GM19023 (cell line): Measurements from ENCODE around the gene AKT1.

ENCODE experiments used
- ATAC-seq: cut with Tn5 transposase; IDR thresholded peaks from one replicate; pipeline ENCODE4 v1.9.1; 2021; ENCODE audit warnings: mild to moderate bottlenecking, moderate library complexity; ENCODE audit not compliant: unreplicated experiment

The AKT1 gene

DNA sequence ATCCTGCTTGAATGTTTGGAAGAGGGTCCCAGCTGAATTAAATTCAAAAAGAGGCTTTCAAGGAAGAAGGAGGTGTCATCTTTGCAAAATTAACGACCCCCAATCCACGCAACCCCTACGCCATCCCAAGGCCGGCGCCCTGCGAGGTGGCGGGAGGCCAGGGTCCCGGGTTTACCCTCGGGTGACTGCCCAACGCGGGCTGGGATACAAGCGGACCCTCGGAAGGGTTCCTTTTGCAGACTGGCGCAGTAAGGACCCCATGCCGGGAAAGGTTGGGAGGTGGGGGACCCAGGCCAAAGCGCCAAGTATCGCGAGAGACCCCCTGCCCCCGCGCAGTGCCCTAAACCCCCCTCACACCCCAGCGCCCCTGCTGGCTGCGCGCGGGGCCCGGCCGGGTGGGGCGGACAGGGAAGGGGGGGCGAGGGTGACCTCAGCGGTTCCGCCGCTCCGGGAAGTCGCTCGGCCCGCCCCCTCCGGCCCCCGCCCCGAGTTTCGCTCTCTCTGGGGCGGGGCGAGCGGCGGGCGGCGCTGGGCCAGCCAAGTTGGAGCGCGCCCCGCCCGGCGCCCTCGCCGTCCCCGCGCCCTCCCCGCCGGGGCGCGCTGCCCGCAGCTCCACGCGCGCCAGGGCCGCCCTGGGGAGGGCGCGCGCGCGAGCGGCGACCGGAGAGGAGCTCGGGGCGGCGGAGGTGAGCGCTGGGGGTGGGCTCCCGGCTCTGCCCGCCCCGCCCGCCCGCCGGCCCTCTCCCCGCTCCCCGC lies 4.6 kb upstream of the AKT1 start:
- ATAC-seq, result peak; percentile 56

GRCh38 chr14:104799244-104800014 lies 3.9 kb upstream of the AKT1 start:
- no peak for ATAC-seq

DNA sequence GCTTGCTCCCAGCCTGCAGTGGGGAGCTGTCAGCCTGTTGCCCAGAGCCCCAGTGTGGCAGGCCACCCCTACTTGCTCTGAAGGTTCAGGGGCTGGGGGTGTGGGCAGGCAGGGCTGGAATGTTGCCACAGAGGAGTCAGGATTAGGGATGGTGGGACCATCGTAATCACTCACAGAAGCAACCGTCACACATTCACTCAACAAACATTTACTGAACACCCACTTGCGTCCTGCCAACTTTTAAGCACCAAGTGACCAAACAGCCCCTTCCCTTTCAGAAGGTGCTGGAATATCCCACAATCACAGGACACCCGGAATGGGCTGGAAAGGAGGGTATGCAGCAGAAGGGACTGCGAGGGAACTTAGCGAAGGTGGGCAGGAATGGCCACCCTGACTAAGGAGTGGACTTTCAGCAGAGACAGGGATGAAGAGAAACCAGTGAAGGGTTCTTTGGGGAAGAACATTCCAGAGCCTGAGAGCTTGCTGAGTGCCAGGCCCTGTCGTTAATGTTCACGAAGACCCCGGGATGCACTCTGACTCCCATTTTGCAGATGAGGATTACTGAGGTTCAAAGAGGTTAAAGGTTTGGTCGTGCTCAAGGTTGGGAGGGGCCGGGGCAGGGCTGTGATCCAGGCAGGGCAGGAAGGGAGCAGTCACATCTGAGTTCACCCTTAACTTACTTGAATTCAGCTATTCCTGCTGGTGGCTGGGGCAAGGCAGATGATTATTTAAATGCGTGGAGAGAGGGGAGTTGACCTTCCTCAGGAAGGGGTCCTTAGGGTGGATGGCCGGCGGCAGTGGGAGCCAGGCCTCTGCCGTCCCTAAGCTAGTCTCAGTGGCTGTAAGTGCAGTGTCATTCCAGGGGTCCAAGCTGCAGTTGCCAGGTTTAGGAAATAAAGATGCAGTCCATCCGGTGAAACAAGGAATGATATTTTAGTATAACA lies 3.0 kb upstream of the AKT1 start:
- ATAC-seq, result no peak

GRCh38 chr14:104797115-104798044 lies 1.8 kb upstream of the AKT1 start:
- no peak for ATAC-seq

- ATAC-seq, result no peak
These were observed 1.1 kb upstream of the AKT1 start for GRCh38 chr14:104796687-104797081.

- ATAC-seq, result no peak
These were observed 486 bp upstream of the AKT1 start for GRCh38 chr14:104795781-104796686.

GRCh38 chr14:104794631-104794992 lies 936 bp downstream of the AKT1 start:
- no peak for ATAC-seq

- no peak for ATAC-seq
These were observed 1.4 kb downstream of the AKT1 start for GRCh38 chr14:104794099-104794498.

DNA sequence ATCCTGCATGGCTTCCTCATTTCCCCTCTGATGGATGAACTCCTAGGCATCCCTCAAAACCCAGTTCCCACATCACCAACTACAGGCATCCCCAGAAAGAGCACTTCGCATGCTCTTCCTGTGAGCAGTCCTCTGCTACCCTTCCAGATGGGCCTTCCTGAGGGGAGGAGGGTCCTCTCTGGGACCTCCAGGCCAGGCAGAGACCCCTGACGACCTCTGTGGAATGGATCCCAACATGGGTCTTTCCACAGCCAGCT lies 1.9 kb downstream of the AKT1 start:
- ATAC-seq, result no peak

DNA sequence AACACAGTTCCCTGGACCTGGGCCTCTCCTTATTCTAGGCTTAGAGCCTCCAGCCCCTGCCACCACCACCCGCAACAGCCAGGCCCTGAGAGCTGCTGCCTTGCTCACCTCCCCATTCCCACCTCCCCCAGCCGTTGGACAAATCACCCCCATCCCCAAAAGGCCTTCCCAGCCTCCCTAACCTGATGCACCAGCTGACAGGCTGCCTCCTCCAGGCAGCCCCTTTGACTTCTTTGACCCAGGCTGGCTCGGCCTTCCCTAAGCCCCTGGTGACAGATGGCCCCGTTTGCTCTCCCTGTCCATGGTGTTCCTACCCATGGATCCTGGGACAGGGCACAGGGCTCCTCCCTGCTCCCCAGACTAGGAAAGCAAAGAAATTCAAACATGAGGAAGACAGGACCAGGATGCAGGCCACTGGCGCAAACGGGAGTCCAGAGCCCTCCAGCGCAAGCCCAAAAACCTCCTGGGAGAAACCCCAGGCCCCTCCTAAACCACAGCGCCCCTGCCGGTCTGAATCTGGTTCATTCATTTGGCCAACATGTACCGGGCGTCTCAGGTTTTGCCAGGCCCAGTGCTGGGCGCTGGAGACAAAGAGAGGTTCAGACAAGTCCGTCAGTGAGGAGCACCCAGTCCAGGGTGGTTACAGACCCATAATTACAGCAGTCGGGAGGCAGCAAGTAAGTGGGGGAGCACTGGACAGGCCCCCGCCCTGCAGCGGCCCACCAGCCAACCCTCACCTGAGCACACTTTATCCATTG lies 2.4 kb downstream of the AKT1 start:
- ATAC-seq, result no peak

DNA sequence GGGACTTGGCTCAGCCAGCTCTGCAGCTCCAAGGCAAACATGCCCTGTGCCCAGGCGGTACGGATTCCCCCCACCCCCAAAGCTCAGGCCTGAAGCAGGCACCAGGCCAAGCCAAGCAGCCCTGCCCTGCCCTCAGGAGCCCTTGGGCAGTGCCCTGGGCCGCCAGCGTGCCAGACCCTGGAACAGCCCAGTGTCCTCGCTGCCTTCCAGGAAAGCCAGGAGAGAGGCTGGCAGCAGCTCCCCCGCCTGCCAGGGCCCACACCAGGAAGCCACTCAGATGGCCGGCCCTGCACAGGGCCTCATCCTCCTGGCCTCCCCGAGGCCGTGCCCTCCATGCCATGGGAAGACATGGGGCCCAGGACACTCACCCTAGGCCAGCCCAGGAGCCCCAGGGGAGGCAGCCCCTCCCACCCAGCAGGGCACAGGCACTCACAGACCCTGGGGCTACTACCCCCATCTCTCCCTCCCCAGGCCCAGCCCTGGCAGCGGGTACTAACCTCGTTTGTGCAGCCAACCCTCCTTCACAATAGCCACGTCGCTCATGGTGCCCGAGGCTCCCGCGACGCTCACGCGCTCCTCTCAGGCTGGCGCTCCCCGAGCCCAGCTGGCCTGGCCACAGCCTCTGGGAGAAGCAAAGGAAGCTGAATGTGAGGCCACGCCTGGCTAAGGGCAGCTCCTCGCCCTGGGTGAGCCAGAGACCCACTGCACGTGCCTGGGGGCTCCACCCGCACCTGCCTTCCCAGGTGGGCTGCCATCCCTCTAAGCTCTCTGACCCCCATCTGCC lies 3.3 kb downstream of the AKT1 start:
- ATAC-seq, result no peak

GRCh38 chr14:104791425-104791824 lies 4.1 kb downstream of the AKT1 start:
- ATAC-seq, result no peak

- no peak for ATAC-seq
These were observed 5.5 kb downstream of the AKT1 start for GRCh38 chr14:104789752-104790743.

- no peak for ATAC-seq
These were observed 6.5 kb downstream of the AKT1 start for GRCh38 chr14:104788873-104789663.

DNA sequence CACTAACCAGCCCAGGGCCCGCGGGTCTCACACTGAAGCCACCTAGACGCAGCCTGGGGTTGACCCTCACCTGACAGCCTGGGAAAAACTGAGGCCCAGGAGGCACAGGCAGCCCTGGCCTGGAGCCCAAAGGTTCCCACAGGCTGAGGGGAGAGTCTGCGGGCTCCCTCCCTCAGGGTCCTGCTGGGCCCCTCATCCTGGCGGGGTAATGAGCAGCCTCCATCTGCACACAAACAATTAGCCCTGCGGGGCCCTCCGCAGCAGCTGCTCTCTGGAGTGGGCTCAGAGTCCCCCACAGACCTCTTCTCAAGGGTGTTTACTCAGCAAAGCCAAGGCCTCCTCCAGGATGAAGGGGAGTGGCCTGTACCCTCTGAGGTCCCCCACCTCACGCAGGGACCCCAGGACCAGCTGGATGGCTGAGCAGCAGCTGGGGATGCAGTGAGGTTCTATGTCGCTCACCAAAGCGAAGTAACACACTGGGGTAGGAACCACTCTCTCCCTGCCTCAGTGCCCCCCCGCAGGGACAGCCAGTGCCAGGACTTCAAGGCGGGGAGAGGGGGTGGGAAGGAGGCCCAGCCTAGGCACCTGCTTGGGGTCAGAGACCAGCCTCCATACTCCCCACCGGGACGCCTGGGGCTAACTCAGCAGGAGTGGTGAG lies 7.3 kb downstream of the AKT1 start:
- ATAC-seq, result no peak

- no peak for ATAC-seq
These were observed 7.8 kb downstream of the AKT1 start for GRCh38 chr14:104787736-104788135.
